ENCODE results near the gene AKR1B15. TPM values are rescaled to one million over a fixed set of nuclear protein-coding genes. Genes with fewer than 3 reads are reported as not detected.
"Not testable (repeated sequence)": the region's sequence is repeated elsewhere in the genome, so short reads cannot be mapped to it uniquely, and the experiment has no call there.

Gene AKR1B15
- total RNA-seq, 1 donor from 2014 or later = not detected

- Mint-ChIP-seq H3K4me3 (no peak overlapping the region), H3K9me3 (peaks cover 13% of the 10 kb centered on the region), H3K4me1 (peaks cover 3% of the 10 kb centered on the region), H3K27ac (no peak overlapping the region), H3K36me3 (no peaks in the 10 kb centered on the region), H3K27me3 (ENCODE audit: insufficient read depth, low read depth) (peaks cover 4% of the 10 kb centered on the region)
- DNase-seq (ENCODE audit: low spot score) = no peak
- H3K4me3 ChIP-seq = no peak overlapping the region
- no peaks in the 10 kb centered on the region for H3K4me1 ChIP-seq
- H3K36me3 ChIP-seq = no peaks in the 10 kb centered on the region
- H3K27me3 ChIP-seq = no peaks in the 10 kb centered on the region
- no peak overlapping the region for H3K27ac ChIP-seq
- no peaks in the 10 kb centered on the region for H3F3A ChIP-seq (ENCODE audit: low read depth)
- no peak overlapping the region for H3K9ac ChIP-seq
- no peaks in the 10 kb centered on the region for H3K79me2 ChIP-seq (ENCODE audit: low read depth)
- no peaks in the 10 kb centered on the region for H4K20me1 ChIP-seq (ENCODE audit: low read depth)
- H2AFZ ChIP-seq (replicated peaks) = no peak overlapping the region
- no peak for TF ChIP-seq CTCF (IDR thresholded peaks at IDR 0.05)
- no peak for TF ChIP-seq EZH2 (IDR thresholded peaks at IDR 0.05)
- TF ChIP-seq EZH2phosphoT487 (IDR thresholded peaks at IDR 0.05) = no peak
- H3K9me3 ChIP-seq (ENCODE audit: low read depth) = no peaks in the 10 kb centered on the region
- no peak overlapping the region for H3K4me2 ChIP-seq
These were observed 16.8 kb downstream of the AKR1B15 start for GRCh38 chr7:134565643-134566136.

DNA sequence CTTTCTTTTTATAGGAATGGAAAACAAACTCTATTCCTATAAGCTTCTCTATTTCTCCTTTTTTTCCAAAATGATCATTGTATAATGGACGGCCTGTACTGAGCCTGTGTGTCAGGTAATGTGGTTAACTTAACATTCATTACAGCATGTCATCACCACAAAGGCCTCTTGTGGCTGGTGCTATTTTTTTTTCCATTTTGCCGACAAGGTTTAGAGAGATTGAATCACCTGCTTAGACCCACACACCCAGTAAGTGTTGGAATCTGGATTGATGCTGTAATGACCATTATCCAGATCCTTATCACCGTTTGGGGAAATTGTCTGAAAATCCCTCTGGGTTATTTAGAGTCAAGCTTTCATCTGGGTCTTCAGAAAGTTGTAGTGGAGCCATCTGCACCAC, 18.5 kb downstream of the AKR1B15 start:
- no peak overlapping the region for H3K27ac ChIP-seq
- TF ChIP-seq CTCF (IDR thresholded peaks at IDR 0.05) = no peak
- TF ChIP-seq EZH2phosphoT487 (IDR thresholded peaks at IDR 0.05) = no peak
- TF ChIP-seq EZH2 (IDR thresholded peaks at IDR 0.05) = no peak
- H3K36me3 ChIP-seq = no peaks in the 10 kb centered on the region
- H3K4me1 ChIP-seq = no peaks in the 10 kb centered on the region
- no peaks in the 10 kb centered on the region for H4K20me1 ChIP-seq (ENCODE audit: low read depth)
- H3K79me2 ChIP-seq (ENCODE audit: low read depth) = no peaks in the 10 kb centered on the region
- no peaks in the 10 kb centered on the region for H3K9me3 ChIP-seq (ENCODE audit: low read depth)
- no peaks in the 10 kb centered on the region for H3K27me3 ChIP-seq
- H3K36me3 Mint-ChIP-seq = no peaks in the 10 kb centered on the region
- H3K9ac ChIP-seq = no peak overlapping the region
- H3K4me3 ChIP-seq = no peak overlapping the region
- no peak overlapping the region for H3K4me2 ChIP-seq
- H3F3A ChIP-seq (ENCODE audit: low read depth) = no peaks in the 10 kb centered on the region
- peaks cover 4% of the 10 kb centered on the region for H3K27me3 Mint-ChIP-seq (ENCODE audit: insufficient read depth, low read depth)
- peaks cover 3% of the 10 kb centered on the region for H3K4me1 Mint-ChIP-seq
- H3K27ac Mint-ChIP-seq = no peak overlapping the region
- peaks cover 13% of the 10 kb centered on the region for H3K9me3 Mint-ChIP-seq
- no peak for DNase-seq (ENCODE audit: low spot score)
- H3K4me3 Mint-ChIP-seq = no peak overlapping the region
- no peak overlapping the region for H2AFZ ChIP-seq (replicated peaks)

- not testable (repeated sequence) for H3K4me1 Mint-ChIP-seq; H2AFZ ChIP-seq (replicated peaks); DNase-seq (ENCODE audit: low spot score); H3K9ac ChIP-seq; H3K27ac ChIP-seq; H3K27ac Mint-ChIP-seq; H3K4me3 Mint-ChIP-seq; H3K36me3 Mint-ChIP-seq; H3F3A ChIP-seq (ENCODE audit: low read depth); H4K20me1 ChIP-seq (ENCODE audit: low read depth); H3K79me2 ChIP-seq (ENCODE audit: low read depth); H3K9me3 ChIP-seq (ENCODE audit: low read depth); H3K4me1 ChIP-seq; H3K27me3 ChIP-seq; H3K4me2 ChIP-seq; H3K27me3 Mint-ChIP-seq (ENCODE audit: insufficient read depth, low read depth); H3K36me3 ChIP-seq; H3K4me3 ChIP-seq
- peaks cover 13% of the 10 kb centered on the region for H3K9me3 Mint-ChIP-seq
These were observed 21.1 kb downstream of the AKR1B15 start for GRCh38 chr7:134569962-134570361.

DNA sequence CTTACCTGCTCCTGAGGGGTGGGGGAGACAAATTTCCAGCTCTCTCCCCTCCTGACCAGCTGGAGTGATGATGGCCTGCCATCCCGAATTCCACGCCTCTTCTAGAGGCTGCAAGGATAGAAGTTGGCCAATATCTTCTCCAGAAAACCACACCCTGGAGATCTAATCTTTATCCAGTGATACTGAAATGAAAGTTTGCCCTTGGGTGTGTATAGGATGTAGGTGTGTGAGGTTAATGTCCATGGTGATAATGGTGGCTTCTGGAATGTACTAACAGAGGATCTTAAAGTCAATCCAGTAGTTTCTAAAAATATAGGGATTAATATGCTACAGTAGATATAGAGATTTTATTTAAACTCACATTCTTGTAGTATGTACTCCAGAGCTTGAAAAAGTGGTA, 22.2 kb downstream of the AKR1B15 start:
- Histone ChIP-seq H3K9ac (no peak overlapping the region), H3K36me3 (no peaks in the 10 kb centered on the region), H3K4me2 (no peak overlapping the region), H3K27me3 (no peaks in the 10 kb centered on the region), H3K4me1 (no peaks in the 10 kb centered on the region), H2AFZ (replicated peaks) (no peak overlapping the region), H3F3A (ENCODE audit: low read depth) (no peaks in the 10 kb centered on the region), H3K9me3 (ENCODE audit: low read depth) (no peaks in the 10 kb centered on the region), H3K79me2 (ENCODE audit: low read depth) (no peaks in the 10 kb centered on the region), H4K20me1 (ENCODE audit: low read depth) (no peaks in the 10 kb centered on the region), H3K4me3 (no peak overlapping the region), H3K27ac (no peak overlapping the region)
- Mint-ChIP-seq H3K27me3 (ENCODE audit: insufficient read depth, low read depth) (peaks cover 4% of the 10 kb centered on the region), H3K36me3 (no peaks in the 10 kb centered on the region), H3K9me3 (peaks cover 8% of the 10 kb centered on the region), H3K4me3 (no peak overlapping the region), H3K27ac (no peak overlapping the region), H3K4me1 (no peaks in the 10 kb centered on the region)
- TF ChIP-seq CTCF (IDR thresholded peaks at IDR 0.05) (no peak), EZH2 (IDR thresholded peaks at IDR 0.05) (no peak), EZH2phosphoT487 (IDR thresholded peaks at IDR 0.05) (no peak)
- DNase-seq (ENCODE audit: low spot score) = no peak

Data from neural progenitor cell (in vitro differentiated cells).